Fibroblast of skin of right biceps (primary cell): ENCODE results near the gene CSF1R.
A peak's percentile ranks its signal among the peaks of the same experiment; 100 is the strongest.
"Not testable (repeated sequence)": the region's sequence is repeated elsewhere in the genome, so short reads cannot be mapped to it uniquely, and the experiment has no call there.

Experiments used
- DNase-seq: peaks from one replicate; pipeline ENCODE4 v3.0.0-alpha.2; 2013

The CSF1R gene

DNA sequence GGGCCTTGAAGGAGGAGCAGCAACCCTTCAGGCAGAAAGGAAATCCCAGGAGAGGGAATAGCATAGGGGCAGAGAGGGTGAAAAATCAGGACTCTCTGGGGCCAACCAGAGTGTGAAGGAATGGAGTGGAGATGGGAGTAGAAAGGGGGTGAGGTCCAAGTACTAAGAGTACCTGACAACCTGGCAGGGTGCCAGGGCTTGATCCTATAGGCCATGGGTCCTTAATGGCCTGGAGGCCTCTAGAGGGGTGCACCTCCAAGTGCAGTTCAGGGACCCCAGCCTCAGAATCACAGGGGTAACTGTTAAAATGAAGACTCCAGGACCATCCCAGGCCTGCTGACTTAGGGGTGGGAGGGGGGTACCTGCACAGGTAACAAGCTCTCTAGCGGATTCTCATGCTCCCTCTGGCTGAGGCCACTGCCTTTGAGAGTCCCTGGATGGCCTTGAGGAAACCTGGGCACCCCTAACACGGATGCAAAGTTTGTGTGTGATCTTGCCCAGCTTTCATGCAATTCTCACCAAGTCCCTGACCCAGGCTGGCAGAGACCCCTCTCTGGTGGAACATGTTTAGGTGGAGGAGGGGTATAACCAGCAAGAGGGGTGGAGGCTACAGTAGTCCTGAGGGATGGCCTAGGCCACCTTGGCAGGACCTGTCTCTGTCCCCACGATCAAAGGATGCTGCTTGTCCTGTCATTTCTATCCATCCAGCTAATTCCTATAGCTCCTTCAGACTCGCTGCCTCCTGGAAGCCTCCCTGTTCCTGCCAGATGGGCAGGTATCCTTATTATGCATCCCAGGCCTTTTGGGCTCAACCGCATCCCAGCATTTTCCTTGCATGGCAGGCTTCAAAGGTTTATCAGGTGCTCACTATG lies 17.6 kb upstream of the CSF1R start:
- DNase-seq: no peak

DNA sequence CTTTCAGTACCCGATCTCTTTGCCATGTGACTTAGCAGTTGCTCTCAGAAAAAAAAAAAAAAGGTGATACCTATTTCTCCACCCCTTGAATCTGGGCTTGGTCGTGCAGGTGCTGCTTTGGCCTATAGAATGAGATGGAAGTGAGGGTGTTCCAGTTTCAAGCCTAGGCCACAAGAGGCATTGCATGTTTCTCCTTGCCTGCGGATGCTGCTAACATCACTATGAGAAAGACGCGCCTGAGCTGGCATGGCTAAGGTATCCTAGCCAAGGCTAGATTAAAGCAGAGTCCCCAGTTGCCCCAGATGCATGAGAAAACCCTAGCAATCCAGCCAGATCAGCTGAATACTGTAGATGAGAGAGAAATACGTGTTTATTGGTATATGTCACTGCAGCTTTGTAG lies 14.7 kb upstream of the CSF1R start:
- DNase-seq: no peak

DNA sequence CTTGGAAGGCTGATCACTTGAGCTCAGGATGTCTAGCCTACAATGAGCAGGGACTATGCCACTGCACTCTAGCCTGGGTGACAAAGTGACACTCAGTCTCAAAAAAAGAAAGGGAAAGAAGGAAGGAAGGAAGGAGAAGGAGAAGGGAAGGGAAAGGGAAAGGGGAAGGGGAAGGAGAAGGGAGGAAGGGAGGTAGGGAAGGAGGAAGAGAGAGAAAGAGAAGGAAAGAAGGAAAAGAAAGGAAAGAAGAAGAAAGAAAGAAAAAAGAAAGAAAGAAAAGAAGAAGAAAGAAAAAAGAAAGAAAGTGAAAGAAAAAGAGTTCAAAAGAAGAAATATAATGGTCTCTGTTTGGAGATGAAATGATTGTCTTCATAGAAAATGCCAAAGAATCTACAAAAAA lies 10.8 kb upstream of the CSF1R start:
- no peak for DNase-seq

DNA sequence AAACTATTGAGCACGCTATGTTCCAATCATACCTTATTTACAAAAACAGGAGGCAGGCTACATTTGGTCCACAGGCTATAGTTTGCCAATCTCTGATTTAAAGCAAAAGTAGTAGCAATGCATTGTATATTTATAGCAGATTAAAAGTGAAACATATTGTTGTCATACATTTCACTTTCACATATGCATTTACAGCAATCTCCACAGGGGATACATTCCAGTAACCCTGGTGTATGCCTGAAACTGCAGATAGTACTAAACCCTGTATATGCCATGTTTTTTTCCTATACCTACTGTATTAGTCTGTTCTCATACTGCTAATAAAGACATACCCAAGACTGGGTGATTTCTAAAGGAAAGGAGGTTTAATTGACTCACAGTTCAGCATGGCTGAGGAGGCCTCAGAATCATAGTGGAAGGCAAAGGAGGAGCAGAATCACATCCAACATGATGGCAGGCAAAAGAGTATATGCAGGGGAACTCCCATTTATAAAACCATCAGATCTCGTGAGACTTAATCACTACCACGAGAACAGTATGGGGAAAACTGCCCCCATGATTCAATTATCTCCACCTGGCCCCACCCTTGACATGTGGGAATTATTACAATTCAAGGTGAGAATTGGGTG lies 5.9 kb upstream of the CSF1R start:
- no peak for DNase-seq

DNA sequence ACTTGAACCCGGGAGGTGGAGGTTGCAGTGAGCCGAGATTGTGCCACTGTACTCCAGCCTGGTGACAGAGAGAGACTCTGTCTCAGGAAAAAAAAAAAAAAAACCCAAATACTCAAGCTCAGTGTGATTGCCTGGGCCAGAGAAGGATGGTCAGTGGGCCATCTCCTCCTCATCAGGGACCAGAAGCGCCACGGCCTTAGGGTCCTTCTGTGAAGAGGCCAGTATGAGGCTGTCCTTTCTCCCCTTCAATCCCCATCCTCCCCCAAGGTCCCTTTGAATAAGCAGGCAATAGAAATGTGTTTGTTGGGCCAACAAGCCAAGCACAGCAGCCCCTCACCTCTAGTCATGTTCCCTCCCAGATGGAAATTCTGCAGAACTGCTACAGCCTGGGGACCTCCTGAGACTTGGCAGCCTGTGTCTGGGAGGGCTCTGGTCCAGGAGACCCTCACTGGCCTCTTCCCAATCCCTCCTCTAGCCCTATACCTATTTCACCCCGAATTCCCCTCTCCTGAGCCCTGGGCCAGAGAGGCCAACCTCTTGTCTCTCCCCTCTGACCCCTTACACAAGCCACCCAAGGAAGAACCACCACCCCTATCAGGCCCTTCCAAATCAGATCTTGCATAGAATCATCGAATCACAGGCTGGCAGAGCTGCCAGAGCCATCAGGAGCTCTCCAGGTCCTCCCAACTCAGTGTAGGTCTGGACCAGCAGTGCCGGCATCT lies 1.0 kb downstream of the CSF1R start:
- DNase-seq: no peak

DNA sequence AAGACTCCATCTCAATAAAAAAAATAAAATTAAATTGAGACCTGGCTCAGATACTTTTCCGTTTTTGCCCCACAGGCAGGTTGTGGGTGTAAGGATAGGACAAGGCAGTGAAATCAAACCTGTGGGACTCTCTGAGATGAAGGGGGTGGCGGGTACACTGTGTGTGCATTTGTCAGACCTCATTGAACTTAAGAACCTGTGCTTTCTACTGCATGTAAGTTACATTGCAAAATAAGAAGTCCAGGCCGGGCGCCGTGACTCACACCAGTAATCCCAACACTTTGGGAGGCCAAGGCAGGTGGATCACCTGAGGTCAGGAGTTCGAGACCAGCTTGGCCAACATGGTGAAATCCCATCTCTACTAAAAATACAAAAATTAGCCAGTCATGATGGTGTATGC lies 1.6 kb downstream of the CSF1R start:
- not testable (repeated sequence) for DNase-seq

DNA sequence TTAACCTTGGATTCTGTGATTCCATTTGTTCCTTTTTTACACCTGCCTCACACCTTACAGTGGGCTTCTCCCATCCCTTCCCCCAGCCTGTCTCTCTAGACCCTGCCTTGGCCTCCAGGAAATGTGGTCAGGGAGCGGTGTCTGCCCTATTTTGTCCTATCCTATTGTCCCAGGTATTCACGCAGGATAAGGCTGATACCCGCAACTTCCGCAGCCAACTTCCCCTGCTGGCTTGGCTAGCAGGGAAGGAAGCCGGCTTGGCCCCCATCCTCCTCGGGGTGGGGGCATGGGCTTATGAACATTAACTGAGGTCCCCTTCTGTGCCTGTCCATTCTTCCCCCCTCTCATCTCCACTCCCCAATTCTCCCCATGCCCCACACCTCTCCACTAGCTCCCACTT lies 3.5 kb downstream of the CSF1R start:
- DNase-seq: no peak

DNA sequence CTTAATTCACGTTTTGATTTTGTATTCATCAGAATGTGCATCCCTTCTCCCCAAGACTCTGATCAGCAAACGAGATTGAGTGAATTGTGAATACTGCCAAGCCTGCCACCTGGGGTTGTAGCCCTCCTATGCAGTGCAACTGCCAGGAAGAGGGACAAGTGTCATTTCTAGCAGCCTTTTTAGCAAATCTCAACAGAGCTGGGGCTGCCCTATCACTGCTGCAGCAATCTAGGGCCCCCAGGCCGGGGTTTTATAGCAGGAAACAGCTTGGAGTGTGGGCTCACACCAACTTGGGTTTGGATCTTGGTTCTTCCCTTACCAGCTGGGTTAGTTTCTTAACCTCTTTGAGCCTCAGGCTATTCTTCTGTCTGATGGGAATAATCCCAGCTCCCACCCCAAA lies 4.0 kb downstream of the CSF1R start:
- no peak for DNase-seq

DNA sequence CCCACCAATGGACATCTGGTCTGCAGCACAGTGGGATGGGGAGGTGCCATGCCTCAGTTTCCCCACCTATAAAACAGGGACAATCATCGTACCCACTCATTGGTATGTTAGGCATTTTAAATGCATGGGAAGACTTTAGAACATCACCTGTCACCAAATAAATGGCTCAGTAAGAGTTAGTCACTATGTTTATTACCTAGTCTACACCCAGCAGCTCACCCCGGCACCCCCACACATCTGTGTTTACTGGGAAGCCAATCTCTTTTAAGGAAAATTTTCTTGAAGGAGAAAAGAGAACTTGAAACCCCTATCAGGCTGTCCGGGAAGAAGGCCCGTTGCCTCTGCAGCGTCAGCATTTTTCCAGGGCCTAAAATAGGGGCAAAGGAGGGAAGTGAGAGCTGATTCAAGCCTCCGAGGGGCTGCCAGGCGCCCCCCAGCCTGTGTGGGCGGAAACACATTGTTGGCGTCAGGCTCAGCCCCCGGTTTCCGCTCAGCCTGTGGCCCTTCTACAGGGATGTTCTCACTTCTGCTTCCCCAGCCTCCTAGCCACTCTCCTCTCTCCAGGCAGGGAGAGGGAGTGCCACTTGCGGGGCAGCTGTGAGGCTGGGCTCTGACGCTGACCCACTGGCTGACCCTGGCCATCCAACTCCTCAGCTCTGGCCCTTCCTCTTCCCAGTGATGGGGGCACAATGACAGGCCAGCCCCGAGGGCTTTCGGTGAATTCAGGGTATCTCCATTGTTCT lies 4.6 kb downstream of the CSF1R start:
- peak; percentile 22 for DNase-seq

DNA sequence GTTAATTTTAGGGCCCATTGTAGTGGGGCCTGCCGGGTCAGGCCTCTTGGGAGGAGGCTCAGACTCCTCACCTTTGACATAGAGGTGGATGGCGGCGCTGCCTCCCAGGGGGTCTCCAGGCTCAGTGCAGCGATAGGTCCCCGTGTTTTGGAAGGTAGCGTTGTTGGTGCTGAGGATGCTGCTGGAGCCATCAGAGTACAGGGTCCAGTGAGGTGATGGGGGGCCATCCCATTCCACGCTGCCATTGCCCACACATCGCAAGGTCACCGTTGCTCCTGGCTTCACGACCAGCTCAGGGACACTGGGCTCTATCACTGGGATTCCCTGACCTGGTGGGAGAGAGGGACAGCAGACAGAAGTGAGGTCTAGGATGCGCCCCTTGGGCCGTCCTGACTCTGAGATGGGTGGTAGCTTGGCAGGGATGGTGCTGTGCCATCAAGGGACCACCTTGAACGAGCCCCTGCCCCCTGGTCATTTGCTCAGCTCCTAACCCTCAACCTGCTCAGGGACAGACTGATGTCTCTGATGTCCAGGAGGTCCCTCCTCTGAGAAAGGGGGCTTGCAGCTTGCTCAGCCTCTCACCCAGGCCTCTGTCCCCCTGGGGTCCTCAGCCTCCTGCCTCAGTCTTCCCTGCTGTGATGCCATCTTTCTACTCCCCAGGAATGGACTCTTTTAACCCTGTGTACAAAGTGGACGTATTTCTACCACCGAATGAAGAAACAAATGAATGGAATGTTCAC lies 5.5 kb downstream of the CSF1R start:
- no peak for DNase-seq

DNA sequence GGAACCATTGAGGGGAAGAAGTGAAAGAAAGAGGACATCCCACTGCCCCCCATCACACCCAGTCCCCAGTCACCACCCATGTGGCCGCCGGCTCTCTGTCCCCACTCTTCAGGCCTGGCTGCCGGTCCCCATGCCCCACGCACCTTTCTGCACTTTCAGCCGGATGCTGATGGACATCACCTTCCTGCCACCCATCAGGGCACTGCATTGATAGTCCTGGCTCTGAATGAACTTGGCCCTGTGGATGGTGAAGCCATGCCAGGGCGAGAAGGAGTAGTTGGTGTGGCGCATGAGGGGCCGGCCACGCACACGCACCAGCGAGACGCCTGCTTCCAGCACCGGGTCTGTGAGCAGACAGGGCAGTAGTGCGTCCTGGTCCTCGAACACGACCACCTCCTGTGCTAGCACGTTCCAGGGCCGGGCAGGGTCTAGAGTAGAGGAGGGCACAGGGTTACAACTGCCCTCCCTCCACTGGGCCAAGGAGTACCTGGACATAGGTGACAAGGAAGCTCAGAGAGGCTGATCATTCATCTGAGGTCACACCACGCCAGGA lies 6.4 kb downstream of the CSF1R start:
- DNase-seq: no peak

DNA sequence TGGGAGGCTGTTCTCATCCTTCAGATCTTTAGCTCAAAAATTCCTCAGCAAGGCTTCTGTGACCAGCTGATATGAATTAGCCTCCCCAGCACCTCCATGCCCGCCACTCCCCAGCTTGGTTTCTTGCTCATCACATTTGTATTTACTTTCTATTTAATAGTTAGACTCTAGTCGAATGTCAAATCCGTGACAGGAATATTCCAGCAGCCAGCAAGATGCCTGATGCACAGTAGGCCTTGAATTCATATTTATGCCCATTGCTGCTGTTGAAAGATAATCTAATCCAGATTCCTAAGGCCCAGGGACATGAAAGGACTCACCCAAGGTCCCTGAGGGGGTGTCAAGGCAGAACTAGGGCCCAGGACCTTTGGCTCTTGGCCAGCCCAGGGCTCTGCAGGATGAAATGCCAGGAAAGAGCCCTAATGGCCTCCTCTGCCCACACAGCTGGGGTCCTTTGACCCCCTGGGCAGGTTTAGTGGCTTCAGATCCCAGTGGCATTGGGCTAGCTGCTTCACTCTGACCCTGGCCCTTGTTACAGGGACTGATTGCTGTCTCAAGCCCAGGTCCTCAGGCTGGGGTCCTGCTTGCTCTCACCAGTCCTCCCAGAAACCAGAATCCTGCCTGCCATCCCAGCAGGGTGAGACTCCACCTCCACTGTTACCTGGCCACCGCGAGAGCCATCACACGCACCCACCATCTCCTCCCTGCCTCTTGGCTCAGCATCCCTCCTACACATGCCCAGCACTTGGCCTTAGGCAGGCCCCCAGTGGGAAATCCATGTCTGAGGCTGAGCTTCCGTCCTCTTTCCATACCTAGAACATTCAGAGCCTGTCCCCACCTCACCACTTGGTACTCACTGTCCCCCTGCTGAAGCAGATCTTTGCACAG lies 7.3 kb downstream of the CSF1R start:
- DNase-seq: no peak

DNA sequence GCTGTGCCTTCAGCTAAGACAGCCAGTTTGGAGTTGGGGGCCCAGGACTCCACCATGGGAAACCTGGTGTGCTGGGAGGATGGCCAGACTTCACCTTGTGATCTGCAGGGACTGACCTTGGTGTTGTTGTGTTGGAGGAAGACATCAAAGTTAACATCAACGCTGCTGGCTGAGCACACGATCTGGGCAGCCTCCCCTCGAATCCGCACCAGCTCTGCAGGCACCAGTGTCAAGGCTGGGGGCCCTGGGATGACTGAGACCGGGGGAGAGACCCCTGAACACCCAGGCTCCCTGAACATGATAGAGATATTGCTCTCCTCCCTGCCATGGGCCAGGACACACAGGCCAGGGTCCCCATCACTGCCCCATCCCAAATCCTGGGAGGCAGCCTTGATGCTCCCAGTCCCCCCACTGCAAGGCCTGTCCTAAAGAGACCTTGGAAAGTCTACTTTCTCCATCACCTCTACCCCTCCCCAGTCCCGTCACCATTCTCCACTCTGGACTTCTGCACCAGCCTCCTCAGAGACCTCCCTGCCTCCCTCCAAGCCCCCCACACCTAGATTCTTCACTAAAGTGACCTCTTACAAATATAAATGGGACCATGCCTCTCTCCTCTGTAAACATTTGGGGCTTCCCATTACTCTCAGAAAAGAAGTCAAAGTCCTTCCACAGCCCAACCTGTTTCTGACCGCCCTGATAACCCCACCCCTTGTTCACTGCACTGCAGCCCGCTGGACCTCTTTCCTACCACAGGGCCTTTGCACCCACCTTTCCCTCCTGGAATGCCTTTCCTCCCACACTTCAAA lies 8.2 kb downstream of the CSF1R start:
- DNase-seq: no peak

DNA sequence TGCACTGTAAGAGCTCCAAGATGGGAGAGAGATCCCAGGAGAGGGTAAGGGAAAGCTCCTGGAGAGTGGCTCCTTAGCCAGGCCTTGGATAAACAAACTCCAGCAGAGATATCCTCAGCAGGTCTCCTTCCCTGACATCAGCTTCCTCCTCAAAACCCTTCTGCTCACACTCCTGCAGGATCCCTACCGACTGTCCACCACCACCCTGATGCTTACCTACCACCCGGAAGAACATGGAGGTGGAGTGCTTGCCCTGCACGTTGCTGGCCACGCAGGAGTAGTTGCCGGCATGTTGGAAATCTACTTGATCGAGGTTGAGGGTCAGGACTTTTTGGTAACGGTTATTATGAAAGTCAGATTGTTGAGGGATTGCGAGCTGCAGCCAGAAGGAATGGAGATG lies 9.3 kb downstream of the CSF1R start:
- DNase-seq: no peak

DNA sequence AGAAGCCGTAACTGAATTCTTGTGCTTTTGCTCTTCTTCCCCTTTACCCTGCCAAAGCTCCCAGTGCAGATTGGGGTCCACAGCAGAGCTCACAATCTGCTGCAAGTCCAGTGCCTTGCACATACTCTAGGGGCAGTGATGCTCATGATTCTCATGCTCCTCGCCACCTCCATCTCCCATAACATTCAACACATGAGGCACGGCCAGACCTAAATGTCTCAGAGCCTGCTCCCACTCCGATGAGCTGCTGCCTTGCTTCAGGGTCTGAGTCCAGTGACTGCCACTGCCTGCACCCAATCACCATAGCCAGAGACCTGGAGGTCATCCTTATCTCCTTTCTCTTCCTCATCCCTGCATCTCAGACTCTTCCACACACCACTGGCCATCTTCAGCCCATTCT lies 10.5 kb downstream of the CSF1R start:
- no peak for DNase-seq

DNA sequence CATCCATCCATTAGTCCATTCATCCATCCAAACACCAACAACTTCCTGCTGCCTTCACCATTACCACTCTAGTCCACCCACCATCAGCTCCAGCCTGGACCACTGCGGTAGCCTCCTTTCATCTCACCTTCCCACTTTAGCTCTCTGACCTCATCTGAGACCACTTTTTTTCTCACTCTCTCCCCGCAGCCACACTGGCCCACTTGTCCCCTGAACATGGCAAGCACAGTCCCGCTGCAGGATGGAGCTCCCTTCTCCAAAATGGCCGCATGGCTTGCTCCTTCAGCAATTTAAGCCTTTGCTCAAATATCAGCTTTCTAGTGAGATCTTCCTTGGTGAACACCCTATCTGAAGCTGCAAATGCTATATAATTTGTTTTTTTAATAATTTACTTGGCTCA lies 11.1 kb downstream of the CSF1R start:
- DNase-seq: no peak

DNA sequence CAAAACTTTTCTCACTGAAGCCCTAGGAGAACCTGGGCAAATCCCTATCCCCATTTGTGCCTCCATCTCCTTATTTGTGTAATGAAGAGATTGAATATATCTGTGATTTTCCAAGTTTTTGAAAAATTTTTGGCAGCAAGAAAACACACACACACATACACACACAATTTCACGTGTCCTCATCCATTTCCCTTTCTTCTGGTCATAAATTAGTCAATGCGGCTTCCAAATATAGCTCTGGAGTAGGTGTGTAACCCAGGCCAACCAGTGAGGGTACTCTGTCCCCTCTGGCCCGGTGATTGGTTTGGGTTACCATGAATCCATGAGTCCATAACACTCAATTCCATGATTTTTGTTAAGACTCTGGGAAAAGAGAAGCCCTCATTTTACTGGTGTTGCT lies 12.7 kb downstream of the CSF1R start:
- no peak for DNase-seq

DNA sequence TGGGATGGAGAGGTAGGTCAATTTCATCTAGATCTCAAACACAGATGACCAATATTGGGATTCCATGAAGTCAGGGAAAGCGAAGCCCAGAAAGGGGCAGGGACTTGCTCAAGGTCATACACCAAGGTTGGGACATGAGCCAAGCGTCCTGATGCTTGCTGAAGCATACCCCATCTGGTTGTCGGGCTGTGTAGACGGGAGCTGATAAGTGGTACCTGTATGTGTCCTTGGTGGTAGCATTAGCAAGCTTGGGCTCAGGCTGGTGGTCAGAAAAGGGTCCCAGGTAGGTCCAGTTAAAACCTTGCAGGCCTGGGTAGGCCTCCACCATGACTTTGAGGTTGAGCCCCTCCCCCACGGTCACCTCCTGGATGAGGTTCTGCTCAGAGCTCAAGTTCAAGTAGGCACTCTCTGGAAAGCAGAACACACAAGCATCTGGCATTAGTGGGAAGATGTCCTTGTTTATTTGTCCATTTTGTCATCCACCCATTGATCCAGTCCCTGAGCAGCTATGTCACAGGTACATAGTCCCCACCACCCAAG lies 13.2 kb downstream of the CSF1R start:
- no peak for DNase-seq

DNA sequence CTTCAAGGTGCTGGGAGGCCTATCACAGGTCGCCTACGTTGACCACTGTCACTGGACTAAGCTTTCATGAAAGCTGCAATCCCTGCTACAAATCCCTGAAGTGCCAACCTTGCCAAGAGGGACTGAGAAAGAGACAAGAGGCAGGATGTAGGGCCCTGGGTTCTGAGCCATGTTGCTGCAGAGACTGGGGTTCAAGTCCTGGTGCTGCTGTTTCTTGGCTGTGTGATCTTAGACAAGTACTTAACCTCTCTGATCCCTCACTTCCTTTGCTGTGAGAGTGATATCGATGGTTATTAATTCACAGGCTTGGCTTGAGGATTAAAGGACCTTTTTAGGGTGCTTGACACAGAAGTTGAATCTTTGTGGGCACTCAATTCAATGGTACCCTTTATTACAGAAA lies 15.5 kb downstream of the CSF1R start:
- DNase-seq: no peak
